ENCODE measurements around the gene RAB3C. TPM values are rescaled to one million over a fixed set of nuclear protein-coding genes. Genes with fewer than 3 reads are reported as not detected.

RAB3C gene
- total RNA-seq, 1 donor from 2014 or later, result 3.8 TPM

DNA sequence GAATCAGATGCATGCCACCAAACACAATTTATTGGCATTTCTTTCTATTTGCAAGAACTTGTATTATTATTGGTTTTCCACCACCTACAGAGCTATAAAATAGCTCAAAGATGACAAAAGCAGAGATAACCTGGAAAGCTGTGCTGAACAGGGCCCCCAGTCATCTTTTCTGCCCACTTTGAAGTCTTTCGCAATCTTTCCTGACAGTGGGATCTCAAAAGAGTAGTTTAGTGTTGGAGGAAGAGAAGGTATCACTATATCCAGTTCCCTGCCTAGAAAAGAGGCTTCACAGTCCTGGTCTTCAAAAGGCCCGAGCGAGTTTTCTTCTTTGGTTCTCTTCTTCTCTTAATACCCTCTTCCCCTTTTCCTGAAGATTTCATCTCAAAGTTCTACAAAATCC is 231.0 kb downstream of the RAB3C start:
- TF ChIP-seq EZH2 (IDR thresholded peaks at IDR 0.05) (no peak), EZH2phosphoT487 (IDR thresholded peaks at IDR 0.05) (no peak)
- TF ChIP-seq, protein P1, sequence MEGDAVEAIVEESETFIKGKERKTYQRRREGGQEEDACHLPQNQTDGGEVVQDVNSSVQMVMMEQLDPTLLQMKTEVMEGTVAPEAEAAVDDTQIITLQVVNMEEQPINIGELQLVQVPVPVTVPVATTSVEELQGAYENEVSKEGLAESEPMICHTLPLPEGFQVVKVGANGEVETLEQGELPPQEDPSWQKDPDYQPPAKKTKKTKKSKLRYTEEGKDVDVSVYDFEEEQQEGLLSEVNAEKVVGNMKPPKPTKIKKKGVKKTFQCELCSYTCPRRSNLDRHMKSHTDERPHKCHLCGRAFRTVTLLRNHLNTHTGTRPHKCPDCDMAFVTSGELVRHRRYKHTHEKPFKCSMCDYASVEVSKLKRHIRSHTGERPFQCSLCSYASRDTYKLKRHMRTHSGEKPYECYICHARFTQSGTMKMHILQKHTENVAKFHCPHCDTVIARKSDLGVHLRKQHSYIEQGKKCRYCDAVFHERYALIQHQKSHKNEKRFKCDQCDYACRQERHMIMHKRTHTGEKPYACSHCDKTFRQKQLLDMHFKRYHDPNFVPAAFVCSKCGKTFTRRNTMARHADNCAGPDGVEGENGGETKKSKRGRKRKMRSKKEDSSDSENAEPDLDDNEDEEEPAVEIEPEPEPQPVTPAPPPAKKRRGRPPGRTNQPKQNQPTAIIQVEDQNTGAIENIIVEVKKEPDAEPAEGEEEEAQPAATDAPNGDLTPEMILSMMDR (IDR thresholded peaks at IDR 0.05), result no peak
- Mint-ChIP-seq H3K9me3 (no peaks in the 10 kb centered on the region), H3K36me3 (no peaks in the 10 kb centered on the region), H3K27ac (no peak overlapping the region), H3K27me3 (ENCODE audit: insufficient read depth, low read depth) (no peaks in the 10 kb centered on the region), H3K4me1 (peaks cover 15% of the 10 kb centered on the region), H3K4me3 (no peak overlapping the region)
- H3K9ac ChIP-seq, result no peak overlapping the region
- no peaks in the 10 kb centered on the region for H3F3A ChIP-seq (ENCODE audit: low read depth)
- no peaks in the 10 kb centered on the region for H3K27me3 ChIP-seq
- no peak overlapping the region for H2AFZ ChIP-seq (replicated peaks)
- H3K36me3 ChIP-seq, result no peaks in the 10 kb centered on the region
- no peak overlapping the region for H3K4me2 ChIP-seq
- H3K4me3 ChIP-seq, result no peak overlapping the region
- no peaks in the 10 kb centered on the region for H3K9me3 ChIP-seq (ENCODE audit: low read depth)
- peaks cover 3% of the 10 kb centered on the region for H3K4me1 ChIP-seq
- H4K20me1 ChIP-seq (ENCODE audit: low read depth), result no peaks in the 10 kb centered on the region
- no peak overlapping the region for H3K27ac ChIP-seq
- no peak for DNase-seq (ENCODE audit: low spot score)
- no peaks in the 10 kb centered on the region for H3K79me2 ChIP-seq (ENCODE audit: low read depth)

DNA sequence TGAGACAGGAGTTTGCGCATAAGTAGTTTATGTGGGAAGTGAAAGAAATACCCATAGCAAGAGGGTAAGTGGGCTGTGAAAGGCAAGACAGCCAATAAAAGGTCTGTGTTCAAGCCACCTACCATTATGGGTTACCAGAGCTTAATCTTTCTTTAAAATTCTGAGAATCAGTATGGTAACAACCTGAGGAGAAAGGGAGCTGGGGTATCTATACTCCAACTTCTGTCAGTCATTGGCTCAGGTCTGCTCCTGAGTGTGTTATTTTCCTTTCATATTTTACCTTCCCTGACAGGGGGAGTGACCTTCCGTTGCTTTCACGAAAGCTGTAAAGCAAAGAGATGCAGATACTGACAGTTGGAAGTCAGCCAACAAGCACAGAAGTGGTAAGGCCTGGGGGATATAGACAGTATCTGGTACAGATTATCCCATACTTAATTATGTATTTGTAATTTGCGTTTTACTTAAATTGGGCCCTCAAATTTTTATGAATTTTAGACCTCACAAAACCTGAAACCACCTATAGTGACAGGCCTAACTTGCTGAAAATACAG is 233.4 kb downstream of the RAB3C start:
- Histone ChIP-seq H2AFZ (replicated peaks) (no peak overlapping the region), H3K36me3 (no peaks in the 10 kb centered on the region), H4K20me1 (ENCODE audit: low read depth) (no peaks in the 10 kb centered on the region), H3K27me3 (no peaks in the 10 kb centered on the region), H3K27ac (no peak overlapping the region), H3K4me3 (no peak overlapping the region), H3K9me3 (ENCODE audit: low read depth) (no peaks in the 10 kb centered on the region), H3K4me1 (no peaks in the 10 kb centered on the region), H3K9ac (no peak overlapping the region), H3K79me2 (ENCODE audit: low read depth) (no peaks in the 10 kb centered on the region), H3F3A (ENCODE audit: low read depth) (no peaks in the 10 kb centered on the region), H3K4me2 (no peak overlapping the region)
- DNase-seq (ENCODE audit: low spot score), result no peak
- no peaks in the 10 kb centered on the region for H3K9me3 Mint-ChIP-seq
- H3K27me3 Mint-ChIP-seq (ENCODE audit: insufficient read depth, low read depth), result no peaks in the 10 kb centered on the region
- H3K4me1 Mint-ChIP-seq, result peaks cover 7% of the 10 kb centered on the region
- H3K4me3 Mint-ChIP-seq, result no peak overlapping the region
- H3K36me3 Mint-ChIP-seq, result no peaks in the 10 kb centered on the region
- no peak overlapping the region for H3K27ac Mint-ChIP-seq
- TF ChIP-seq EZH2 (IDR thresholded peaks at IDR 0.05), result no peak
- TF ChIP-seq, protein P1 (IDR thresholded peaks at IDR 0.05), result no peak
- no peak for TF ChIP-seq EZH2phosphoT487 (IDR thresholded peaks at IDR 0.05)

DNA sequence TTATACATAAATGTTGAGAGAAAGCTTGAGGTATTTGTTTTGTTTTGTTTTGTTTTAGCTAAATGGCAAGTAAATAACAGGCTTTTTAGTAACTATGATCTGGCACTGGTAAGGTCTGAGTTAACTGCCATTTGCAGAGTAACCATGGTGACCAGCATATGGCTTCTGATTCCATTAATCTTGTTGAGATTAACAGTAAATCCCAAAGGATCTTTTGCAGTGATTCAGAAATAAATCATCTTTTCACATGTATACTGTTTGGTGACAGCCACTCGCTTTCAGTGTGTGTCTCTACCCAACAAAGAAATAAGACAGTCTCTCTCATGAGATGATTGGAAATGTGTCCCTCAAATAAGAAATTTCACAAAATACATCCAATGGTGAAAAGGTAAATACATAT is 235.6 kb downstream of the RAB3C start:
- no peaks in the 10 kb centered on the region for H3K27me3 Mint-ChIP-seq (ENCODE audit: insufficient read depth, low read depth)
- H3K79me2 ChIP-seq (ENCODE audit: low read depth), result no peaks in the 10 kb centered on the region
- no peak overlapping the region for H3K27ac Mint-ChIP-seq
- H3K36me3 Mint-ChIP-seq, result no peaks in the 10 kb centered on the region
- TF ChIP-seq EZH2phosphoT487 (IDR thresholded peaks at IDR 0.05) (no peak), EZH2 (IDR thresholded peaks at IDR 0.05) (no peak)
- TF ChIP-seq, protein P1 (IDR thresholded peaks at IDR 0.05), result no peak
- H3K36me3 ChIP-seq, result no peaks in the 10 kb centered on the region
- H3K4me1 Mint-ChIP-seq, result no peaks in the 10 kb centered on the region
- H3K9ac ChIP-seq, result no peak overlapping the region
- no peaks in the 10 kb centered on the region for H3K9me3 Mint-ChIP-seq
- no peaks in the 10 kb centered on the region for H4K20me1 ChIP-seq (ENCODE audit: low read depth)
- no peaks in the 10 kb centered on the region for H3K4me1 ChIP-seq
- no peak overlapping the region for H3K4me2 ChIP-seq
- no peaks in the 10 kb centered on the region for H3K9me3 ChIP-seq (ENCODE audit: low read depth)
- H3K4me3 Mint-ChIP-seq, result no peak overlapping the region
- H3F3A ChIP-seq (ENCODE audit: low read depth), result no peaks in the 10 kb centered on the region
- H3K27me3 ChIP-seq, result no peaks in the 10 kb centered on the region
- DNase-seq (ENCODE audit: low spot score), result no peak
- H3K4me3 ChIP-seq, result no peak overlapping the region
- no peak overlapping the region for H2AFZ ChIP-seq (replicated peaks)
- no peak overlapping the region for H3K27ac ChIP-seq

Measured in neural progenitor cell (in vitro differentiated cells).